K562 (cell line): ENCODE results near the gene ACY1. TPM values are rescaled to one million over a fixed set of nuclear protein-coding genes. Genes with fewer than 3 reads are reported as not detected.

Experiments used
- ATAC-seq: fragments of 200-7000 bp; cut with Tn5 transposase; 3 replicates; pipeline ENCODE4 v1.9.1; 2020; ENCODE audit warnings: moderate library complexity
- BruUV-seq: library from RNA; stranded (reverse); fragments of 400-500 nt; replicated peaks from 2 replicates; lab custom pipeline; 2021; lab: Mats Ljungman, UMichigan
- CTCF ChIA-PET: fragments of 300-600 bp; formaldehyde crosslinking; extraction: SDS; loops from one replicate; lab custom pipeline; 2021; ENCODE audit warnings: low intra/inter-chr PET ratio; lab: Yijun Ruan, JAX
- POLR2A ChIA-PET: fragments of 300-600, 350-650 bp; sonication (Branson Sonifier 250); formaldehyde crosslinking; extraction: SDS; loops from one replicate; lab custom pipeline; 2021; ENCODE audit warnings: antibody characterized with exemption, inconsistent platforms; lab: Yijun Ruan, JAX
- DNase-seq, 4 experiments: peaks; one replicate each; pipeline versions ENCODE4 v3.0.0 to v3.0.0-alpha.2; 2011 to 2018; ENCODE audit warnings: low spot score in 3 of 4, mixed read lengths in 3 of 4; ENCODE audit errors: extremely low read depth in 1 of 4
- FAIRE-seq: peaks from 2 replicates; lab custom pipeline; 2011; peaks lifted over from hg19 to GRCh38; lab: Jason Lieb, UNC
- H2AFZ ChIP-seq: 2 replicates; pipeline ENCODE4 v1.6.0; 2011; ENCODE audit warnings: low read depth, low read length, control low read depth, inconsistent platforms
- H3K27ac ChIP-seq: fragments of 200-600 bp; 3 replicates; pipeline ENCODE4 v1.8.0; 2011; ENCODE audit warnings: low read depth, mild to moderate bottlenecking, control low read depth, inconsistent platforms, low read length, moderate library complexity, mixed read lengths; ENCODE audit errors: extremely low read depth
- H3K27me3 ChIP-seq, 2 experiments: fragments of 300-600 bp in 1 of 2; 2 replicates in 1 of 2; 3 replicates in 1 of 2; pipeline versions ENCODE4 v1.6.0 to v1.8.0; 2011; ENCODE audit warnings: inconsistent platforms in 2 of 2, low read length in 2 of 2, mild to moderate bottlenecking in 1 of 2, mixed read lengths in 1 of 2, moderate library complexity in 1 of 2; ENCODE audit not compliant: control insufficient read depth in 2 of 2, insufficient read depth in 2 of 2
- H3K36me3 ChIP-seq: fragments of 300-600 bp; 3 replicates; pipeline ENCODE4 v1.8.0; 2011; ENCODE audit warnings: mild to moderate bottlenecking, low read length, inconsistent platforms; ENCODE audit not compliant: control insufficient read depth, insufficient read depth
- H3K4me1 ChIP-seq, 2 experiments: fragments of 200-600 bp in 1 of 2; replicated peaks in 1 of 2; 2 replicates in 1 of 2; 3 replicates in 1 of 2; pipeline versions ENCODE4 v1.5.1 to v1.8.0; 2011; ENCODE audit warnings: inconsistent platforms in 2 of 2, low read length in 2 of 2, mild to moderate bottlenecking in 1 of 2, mixed read lengths in 1 of 2, moderate library complexity in 1 of 2; ENCODE audit not compliant: control insufficient read depth in 2 of 2, insufficient read depth in 2 of 2
- H3K4me2 ChIP-seq: 2 replicates; pipeline ENCODE4 v1.6.1; 2011; ENCODE audit warnings: low read length, control low read depth, inconsistent platforms, mixed read lengths; ENCODE audit not compliant: insufficient read depth
- H3K4me3 ChIP-seq: fragments of 200-600 bp; sonication (generic), shearing (Covaris generic); 2 replicates; pipeline ENCODE4 v1.5.1; 2016; ENCODE audit warnings: control low read depth, inconsistent platforms
- H3K79me2 ChIP-seq: fragments of 200-600 bp; 3 replicates; pipeline ENCODE4 v1.8.0; 2011; ENCODE audit warnings: low read length, inconsistent platforms; ENCODE audit not compliant: control insufficient read depth, insufficient read depth
- H3K9ac ChIP-seq, 2 experiments: 2 replicates each; pipeline versions ENCODE4 v1.6.0 to v1.6.1; 2011; ENCODE audit warnings: low read depth in 2 of 2, low read length in 2 of 2, control low read depth in 1 of 2, inconsistent platforms in 1 of 2, mild to moderate bottlenecking in 1 of 2, mixed read lengths in 1 of 2; ENCODE audit not compliant: insufficient read depth in 1 of 2
- H3K9me1 ChIP-seq: one replicate; pipeline ENCODE4 v1.6.0; 2011; ENCODE audit warnings: inconsistent platforms, mild to moderate bottlenecking, low read length, moderate library complexity; ENCODE audit not compliant: control insufficient read depth, insufficient read depth
- H3K9me3 ChIP-seq: replicated peaks from 2 replicates; pipeline ENCODE4 v1.5.1; 2011; ENCODE audit warnings: low read depth, low read length, inconsistent platforms; ENCODE audit not compliant: control insufficient read depth, insufficient read depth
- H4K20me1 ChIP-seq: replicated peaks from 2 replicates; pipeline ENCODE4 v1.6.1; 2011; ENCODE audit warnings: low read length, inconsistent platforms, mixed read lengths; ENCODE audit not compliant: control insufficient read depth, insufficient read depth
- EGR1 ChIP-seq: fragments of 450-650 bp; conservative IDR thresholded peaks from 2 replicates; pipeline ENCODE4 v1.6.1; 2017; ENCODE audit warnings: mild to moderate bottlenecking
- WGBS: fragments of 100-300 bp; shearing (Covaris generic); methylation state at CpG from one replicate; pipeline ENCODE4 v1.1.6; 2016; ENCODE audit warnings: low coverage, mixed read lengths; ENCODE audit not compliant: insufficient coverage; ENCODE audit errors: missing lambda C conversion rate; 5-methylcytosine and 5-hydroxymethylcytosine counted together
- in situ Hi-C: fragments of 300-500 bp; cut with MboI; formaldehyde crosslinking; loops from 4 replicates; pipeline ENCODE4 v1.15.0; 2018; ENCODE audit warnings: inconsistent platforms, mixed read lengths
- intact Hi-C: fragments of 100-400 bp; cut with micrococcal nuclease; formaldehyde crosslinking; loops from 2 replicates; pipeline ENCODE4 v1.14.2; 2022
- polyA plus RNA-seq, 8 experiments: library from polyadenylated mRNA; depleted of rRNA in 4 of 8; stranded (reverse) in 5 of 8; unstranded in 3 of 8; fragments of >200 nt; fragmentation: Nextera tagmentation in 2 of 8; fragmentation: Illumina TruSeq in 1 of 8; extraction: Ambion mirVana in 2 of 8; extraction: Trizol in 1 of 8; gene quantifications; 2 replicates each; pipeline versions ENCODE4 v1.2.1 to v1.2.3, GENCODE V29; 2011 to 2014; ENCODE audit warnings: inconsistent platforms in 1 of 8, missing spikeins in 1 of 8
- total RNA-seq, 7 experiments: library from RNA; depleted of rRNA in 6 of 7; stranded (reverse); fragments of >200 nt in 6 of 7; fragmentation: Illumina TruSeq in 2 of 7; extraction: Trizol in 2 of 7; gene quantifications; 2 replicates each; pipeline versions ENCODE4 v1.2.1 to v1.2.3, GENCODE V29; 2011 to 2021; ENCODE audit warnings: low replicate concordance in 1 of 7
- TF ChIP-seq, protein P1 (sequence below): sonication (generic); formaldehyde crosslinking; IDR thresholded peaks from 2 replicates; pipeline ENCODE4 v1.9.0; 2022; ENCODE audit warnings: mild to moderate bottlenecking, missing genetic modification reagents
- TF ChIP-seq, protein P2 (sequence below): sonication (generic); formaldehyde crosslinking; IDR thresholded peaks from 2 replicates; pipeline ENCODE4 v1.8.0; 2022; ENCODE audit warnings: mild to moderate bottlenecking, missing genetic modification reagents, borderline replicate concordance

ACY1 gene
- total and polyA plus RNA-seq, 9 of the 15 experiments (the other 6 are each of a cell fraction or from before 2014, with no cell fraction given): 70.7 to 195 (median 123) TPM

DNA sequence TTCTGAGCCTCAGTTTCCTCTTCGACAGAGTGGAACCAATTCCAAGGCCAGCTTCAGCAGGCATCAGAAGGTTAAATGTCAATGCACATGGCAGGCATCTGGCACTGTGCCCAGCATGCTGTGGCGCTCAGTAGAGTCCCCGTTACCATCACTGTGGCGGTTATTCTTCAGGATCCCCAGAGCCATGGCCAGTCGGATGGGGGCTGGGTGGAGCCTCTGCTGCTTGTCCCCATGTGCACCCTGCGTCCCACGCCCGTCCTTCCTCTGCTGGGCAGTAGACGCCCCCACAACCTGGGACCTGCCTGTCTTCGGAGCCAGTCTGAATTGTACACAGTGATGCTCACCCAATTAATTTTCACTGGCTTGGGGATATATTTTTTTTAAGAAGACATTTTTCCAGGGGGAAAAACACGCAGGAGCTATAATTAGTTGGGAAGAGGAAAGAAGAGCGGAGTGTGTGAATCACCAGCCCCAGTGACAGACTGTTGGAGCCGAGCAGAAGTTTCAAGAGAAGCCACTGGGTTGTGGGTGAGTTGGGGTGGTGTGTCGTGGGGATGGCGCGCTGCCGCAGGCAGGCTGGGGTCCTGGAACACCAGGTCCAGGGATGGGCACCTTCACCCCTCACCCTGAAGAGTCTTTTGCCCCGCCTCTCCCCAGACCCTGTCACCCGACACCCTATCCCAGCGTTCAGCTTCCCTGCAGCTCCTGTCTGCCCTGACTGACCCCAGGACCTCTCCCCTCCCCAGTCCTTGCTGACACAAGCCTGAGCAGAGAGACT is 39.2 kb downstream of the ACY1 start:
- H3K4me2 ChIP-seq: no peak overlapping the region
- no peaks in the 10 kb centered on the region for H4K20me1 ChIP-seq
- H3K4me1 ChIP-seq: peaks cover 25 to 28% of the 10 kb centered on the region in 2 experiments
- ATAC-seq (no peak), DNase-seq (no peak), FAIRE-seq (no peak)
- no peak overlapping the region for H2AFZ ChIP-seq
- CTCF ChIA-PET: no interaction called here
- TF ChIP-seq, protein P1, sequence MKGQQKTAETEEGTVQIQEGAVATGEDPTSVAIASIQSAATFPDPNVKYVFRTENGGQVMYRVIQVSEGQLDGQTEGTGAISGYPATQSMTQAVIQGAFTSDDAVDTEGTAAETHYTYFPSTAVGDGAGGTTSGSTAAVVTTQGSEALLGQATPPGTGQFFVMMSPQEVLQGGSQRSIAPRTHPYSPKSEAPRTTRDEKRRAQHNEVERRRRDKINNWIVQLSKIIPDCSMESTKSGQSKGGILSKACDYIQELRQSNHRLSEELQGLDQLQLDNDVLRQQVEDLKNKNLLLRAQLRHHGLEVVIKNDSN (CRISPR knock-in tag): no peak
- peak; percentile 62 for TF ChIP-seq EGR1
- TF ChIP-seq, protein P2, sequence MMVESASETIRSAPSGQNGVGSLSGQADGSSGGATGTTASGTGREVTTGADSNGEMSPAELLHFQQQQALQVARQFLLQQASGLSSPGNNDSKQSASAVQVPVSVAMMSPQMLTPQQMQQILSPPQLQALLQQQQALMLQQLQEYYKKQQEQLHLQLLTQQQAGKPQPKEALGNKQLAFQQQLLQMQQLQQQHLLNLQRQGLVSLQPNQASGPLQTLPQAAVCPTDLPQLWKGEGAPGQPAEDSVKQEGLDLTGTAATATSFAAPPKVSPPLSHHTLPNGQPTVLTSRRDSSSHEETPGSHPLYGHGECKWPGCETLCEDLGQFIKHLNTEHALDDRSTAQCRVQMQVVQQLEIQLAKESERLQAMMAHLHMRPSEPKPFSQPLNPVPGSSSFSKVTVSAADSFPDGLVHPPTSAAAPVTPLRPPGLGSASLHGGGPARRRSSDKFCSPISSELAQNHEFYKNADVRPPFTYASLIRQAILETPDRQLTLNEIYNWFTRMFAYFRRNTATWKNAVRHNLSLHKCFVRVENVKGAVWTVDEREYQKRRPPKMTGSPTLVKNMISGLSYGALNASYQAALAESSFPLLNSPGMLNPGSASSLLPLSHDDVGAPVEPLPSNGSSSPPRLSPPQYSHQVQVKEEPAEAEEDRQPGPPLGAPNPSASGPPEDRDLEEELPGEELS: no peak
- H3K27ac ChIP-seq: no peak overlapping the region
- POLR2A ChIA-PET: no interaction called here
- no peaks in the 10 kb centered on the region for H3K79me2 ChIP-seq
- no peaks in the 10 kb centered on the region for H3K27me3 ChIP-seq
- intact Hi-C loops (no loop called here), in situ Hi-C loops (loop anchor here (25.0 kb wide), 1 partner anchor 365 kb away; no protein-coding TSS in a partner anchor)
- BruUV-seq: no TSS peak
- no peaks in the 10 kb centered on the region for H3K9me3 ChIP-seq
- peak overlapping the region in 1 of 2 experiments; percentile 65; a peak in 1 of 4 replicates for H3K9ac ChIP-seq
- 52% methylated on average over 15 of the region's 20 CpGs for WGBS
- H3K36me3 ChIP-seq: no peaks in the 10 kb centered on the region
- no peak overlapping the region for H3K4me3 ChIP-seq
- H3K9me1 ChIP-seq: no peaks in the 10 kb centered on the region
